HG02981 (cell line): Measurements from ENCODE around the gene TMEM107.

Source experiments
- ATAC-seq: cut with Tn5 transposase; IDR thresholded peaks from one replicate; pipeline ENCODE4 v1.9.1; 2021; ENCODE audit warnings: mild to moderate bottlenecking, moderate library complexity; ENCODE audit not compliant: unreplicated experiment

The TMEM107 gene

GRCh38 chr17:8162997-8163977 is 12.9 kb downstream of the TMEM107 start:
- no peak for ATAC-seq

DNA sequence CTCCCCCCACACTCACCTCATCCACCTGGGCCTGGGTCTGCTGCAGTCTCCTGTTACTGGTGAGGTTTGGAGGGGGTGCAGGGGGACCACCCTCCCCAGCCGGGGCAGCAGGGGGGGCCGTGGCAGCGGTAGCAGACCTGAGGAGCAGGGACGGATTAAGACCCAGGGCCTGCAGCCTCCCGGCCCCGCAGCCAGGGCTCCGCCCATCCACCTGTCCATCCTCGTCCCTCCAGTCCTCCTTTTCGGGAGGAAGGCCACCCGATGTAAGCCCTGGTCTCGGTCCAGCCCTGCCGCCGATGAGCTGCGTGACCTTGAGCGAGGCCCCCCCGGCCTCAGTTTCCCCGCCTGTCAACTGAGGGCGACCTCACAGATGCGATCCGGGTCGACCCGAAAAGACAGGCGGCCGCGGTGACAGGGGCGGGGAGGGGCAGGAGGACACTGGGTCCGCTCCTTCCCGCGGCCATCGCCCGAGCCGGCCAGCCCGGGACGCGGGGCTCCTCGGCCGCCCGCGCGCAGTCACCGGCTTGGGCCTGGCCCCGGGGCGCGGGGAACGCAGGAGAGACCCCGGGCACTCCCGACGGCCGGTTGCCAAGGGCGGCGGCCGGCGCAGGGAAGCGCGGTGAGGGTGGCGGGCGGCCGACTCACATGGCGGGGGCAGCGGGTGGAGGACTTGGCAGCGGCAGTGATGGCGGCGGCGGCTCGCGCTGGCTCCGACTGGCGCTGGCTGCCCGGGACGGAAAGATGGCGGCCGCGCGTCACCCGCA is 13.8 kb downstream of the TMEM107 start, which contains the start of gene VAMP2:
Gene VAMP2, minus strand, starts transcription at position 716 of the 764 bp plus-strand sequence. Its CDS starts 69 bp downstream, at position 647.
- ATAC-seq, result no peak

DNA sequence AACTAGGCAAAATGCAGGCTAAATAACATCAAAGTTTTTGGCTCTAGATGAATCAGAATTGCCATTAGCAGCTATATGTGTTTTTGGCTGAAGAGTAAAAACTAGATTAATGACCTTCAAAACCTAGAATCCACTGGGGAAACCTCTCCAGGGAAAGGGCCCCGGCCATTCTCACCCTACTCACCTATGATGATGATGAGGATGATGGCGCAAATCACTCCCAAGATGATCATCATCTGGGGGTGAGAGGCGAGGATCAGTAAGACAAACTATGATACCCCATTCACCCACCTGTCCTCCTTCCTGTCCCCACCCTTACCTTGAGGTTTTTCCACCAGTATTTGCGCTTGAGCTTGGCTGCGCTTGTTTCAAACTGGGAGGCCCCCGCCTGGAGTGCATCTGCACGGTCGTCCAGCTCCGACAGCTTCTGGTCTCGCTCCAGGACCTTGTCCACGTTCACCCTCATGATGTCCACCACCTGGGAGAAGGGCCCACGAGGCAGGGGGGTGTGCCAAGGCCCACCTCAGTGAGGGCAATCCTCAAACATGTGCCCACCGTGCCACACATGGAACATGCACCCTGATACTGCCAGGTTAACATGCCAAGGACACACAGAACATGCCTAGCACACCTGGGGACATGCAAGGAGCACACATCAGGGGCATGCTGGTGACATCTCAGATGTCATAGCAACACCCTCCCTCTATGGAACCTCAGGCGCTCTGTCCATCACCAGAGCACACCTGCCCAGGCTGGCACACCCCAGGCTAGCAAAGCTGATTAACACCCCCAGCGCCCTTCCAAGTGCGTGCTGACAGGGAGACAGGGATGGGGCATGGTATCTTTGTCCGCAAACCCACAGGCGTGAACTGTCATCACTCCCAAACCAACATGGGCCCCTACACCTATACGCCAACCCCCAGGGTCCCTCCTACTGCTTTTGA is 14.6 kb downstream of the TMEM107 start:
- ATAC-seq, result no peak

GRCh38 chr17:8160741-8161221 is 15.4 kb downstream of the TMEM107 start:
- ATAC-seq, result no peak

- no peak for ATAC-seq
Measured at GRCh38 chr17:8160224-8160577, 16.0 kb downstream of the TMEM107 start.

DNA sequence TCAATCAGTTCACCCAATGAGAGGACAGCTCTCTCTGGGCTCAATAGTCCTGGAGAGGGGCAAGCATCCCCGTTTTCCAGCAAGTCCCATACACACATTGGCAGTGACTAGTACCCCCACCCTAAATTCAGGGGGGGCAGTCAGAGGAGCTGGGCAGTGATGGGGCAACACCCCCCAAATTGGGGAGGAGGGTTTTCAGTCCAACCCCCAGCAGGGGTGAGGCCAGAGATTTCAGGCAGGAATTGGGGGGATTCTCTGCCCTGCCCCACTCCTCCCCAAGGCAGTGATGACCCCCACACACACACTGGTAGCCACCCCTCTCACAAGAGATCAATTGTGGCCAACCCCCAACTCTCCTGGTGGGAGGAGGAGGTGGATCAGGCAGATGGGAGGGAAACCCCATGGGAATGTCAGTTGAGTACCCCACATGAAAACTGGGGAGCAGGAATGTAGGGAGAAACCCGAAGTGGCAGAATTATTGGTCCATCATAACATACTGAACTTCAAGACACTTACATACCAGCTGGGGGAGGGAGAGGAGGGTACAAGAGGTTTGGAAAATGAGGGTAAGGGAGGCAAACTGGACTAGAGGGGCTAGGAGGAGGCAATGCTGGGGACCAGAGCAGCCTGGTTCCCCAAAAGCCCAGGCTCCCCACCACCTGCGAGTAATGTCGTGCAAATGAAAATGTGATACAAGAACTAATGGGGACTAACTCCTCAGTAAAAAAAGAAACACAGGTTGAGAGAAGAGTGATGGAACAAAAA is 16.5 kb downstream of the TMEM107 start:
- ATAC-seq, result no peak

- no peak for ATAC-seq
Measured at GRCh38 chr17:8159032-8159400, 17.2 kb downstream of the TMEM107 start.

- no peak for ATAC-seq
Measured at GRCh38 chr17:8158267-8159031, 17.7 kb downstream of the TMEM107 start.

DNA sequence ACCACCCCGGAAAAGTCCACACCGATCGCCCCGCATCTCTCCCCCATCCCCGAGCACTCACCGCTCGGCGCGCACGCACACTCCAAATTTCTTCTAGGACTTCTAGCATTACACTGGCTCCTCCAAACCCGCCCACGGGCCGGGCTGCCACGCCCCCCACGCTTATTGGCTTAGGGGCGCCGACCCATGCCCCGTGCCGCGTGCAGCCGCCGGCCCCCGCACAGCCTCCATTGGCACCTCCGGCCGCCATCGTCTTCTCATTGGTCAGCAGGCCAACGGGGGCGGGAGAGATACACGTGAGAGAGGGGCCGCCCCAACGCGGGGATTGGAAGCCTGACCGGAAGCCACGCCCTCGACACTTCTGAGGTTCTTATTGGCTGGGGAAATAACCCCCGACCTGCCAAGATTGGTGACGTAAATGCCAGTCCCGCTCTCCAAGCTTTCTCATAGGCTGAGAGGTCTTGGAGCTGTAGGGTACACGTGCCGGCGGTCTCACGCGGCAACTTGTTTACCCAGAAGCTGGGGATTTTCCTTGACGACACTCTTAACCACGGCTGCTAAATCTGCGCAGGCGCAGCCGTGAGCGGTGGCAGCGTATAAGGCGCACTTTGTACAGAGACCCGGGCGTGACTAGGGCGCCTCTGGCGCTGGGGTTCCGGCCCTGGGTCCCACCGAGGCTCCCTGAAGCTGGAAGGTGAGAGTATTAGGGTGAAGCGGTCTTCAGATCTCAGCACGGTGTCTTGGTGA is 19.8 kb downstream of the TMEM107 start:
- peak; percentile 74 for ATAC-seq

DNA sequence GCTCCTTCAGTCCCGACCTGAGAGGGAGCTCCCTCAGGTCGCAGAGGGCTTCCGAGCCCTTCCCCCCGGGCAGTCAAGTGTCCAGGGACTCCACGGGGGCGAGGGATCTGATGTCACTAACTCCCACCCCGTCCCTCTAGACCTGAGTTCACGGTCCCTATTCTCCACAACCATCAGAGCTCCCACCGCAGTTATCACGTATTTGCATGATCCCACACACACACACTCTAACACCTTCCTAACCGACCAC is 20.3 kb downstream of the TMEM107 start:
- ATAC-seq, result no peak

DNA sequence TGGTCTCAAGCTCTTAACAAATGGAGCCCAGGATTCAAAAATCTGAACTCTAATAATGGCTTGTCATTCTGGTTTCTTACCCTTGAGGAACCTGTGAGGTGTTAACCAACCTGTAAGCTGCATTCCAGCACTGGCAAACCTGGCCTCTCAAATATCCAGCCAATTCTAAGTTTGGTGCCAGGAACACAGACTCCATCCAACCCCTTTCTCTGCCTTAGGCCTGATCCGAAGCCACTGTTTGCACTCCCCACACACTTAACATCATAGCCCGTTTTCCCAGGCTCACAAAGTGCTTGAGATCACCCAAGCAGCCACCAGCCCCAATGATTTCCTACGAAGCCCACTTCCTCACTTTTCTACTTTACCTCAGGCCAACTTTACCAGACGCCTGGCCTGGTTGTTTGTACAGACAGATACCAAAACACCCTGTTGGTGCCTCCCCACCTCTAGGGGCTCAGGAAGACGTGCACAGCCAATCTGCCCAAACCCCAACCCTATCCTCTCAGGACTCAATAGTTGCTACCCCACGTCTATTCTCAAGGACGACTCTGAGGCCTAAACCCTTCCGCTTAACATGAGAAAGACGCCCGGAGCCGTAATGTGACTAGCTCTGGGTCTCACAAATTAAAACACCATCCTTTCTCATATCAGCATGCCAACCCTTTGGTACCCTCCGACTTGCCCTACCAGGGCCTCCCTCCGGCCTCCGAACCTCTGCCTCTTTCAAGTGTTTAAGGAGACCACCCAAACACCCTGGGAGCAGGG is 20.8 kb downstream of the TMEM107 start:
- ATAC-seq, result no peak

GRCh38 chr17:8154608-8155155 is 21.5 kb downstream of the TMEM107 start:
- no peak for ATAC-seq

- no peak for ATAC-seq
Measured at GRCh38 chr17:8153957-8154607, 22.1 kb downstream of the TMEM107 start.

GRCh38 chr17:8153525-8153956 is 22.6 kb downstream of the TMEM107 start:
- ATAC-seq, result no peak

GRCh38 chr17:8153031-8153451 is 23.1 kb downstream of the TMEM107 start:
- ATAC-seq, result no peak

DNA sequence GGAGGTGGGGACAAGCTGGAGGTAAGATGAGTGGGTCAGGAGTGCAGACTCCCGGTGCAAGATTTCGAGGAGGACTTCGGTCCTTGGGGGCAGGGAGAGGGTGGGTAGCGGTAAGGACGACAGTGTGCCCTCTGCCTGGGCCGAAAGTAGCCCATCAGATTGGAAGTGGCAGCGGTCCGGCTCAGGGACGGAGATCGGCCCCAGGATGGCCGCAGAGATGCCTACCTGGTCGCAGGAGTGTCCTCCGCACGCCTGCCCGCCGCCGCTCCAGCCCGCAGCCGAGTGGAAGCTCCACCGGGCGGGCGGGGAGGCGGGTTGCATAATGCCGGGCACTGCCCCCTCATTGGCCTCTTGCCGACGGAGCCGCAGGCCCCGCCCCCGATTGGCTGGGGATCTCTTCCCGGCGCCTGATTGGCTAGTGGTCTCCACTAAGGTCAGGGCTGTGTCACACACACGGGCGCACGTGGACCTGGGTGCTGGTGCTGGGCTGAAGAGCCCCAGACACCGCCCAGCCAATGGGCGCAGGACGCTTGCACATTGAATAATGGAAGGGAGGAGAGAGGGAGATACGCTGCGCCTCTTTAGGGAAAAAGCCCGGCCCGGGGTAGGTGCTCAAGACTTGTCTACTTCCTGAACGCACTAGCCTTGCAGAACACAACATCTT is 23.9 kb downstream of the TMEM107 start, which contains the start of gene PER1:
Gene PER1, minus strand, starts transcription at position 293 of the 664 bp plus-strand sequence. CDS start 1,698 bp downstream, outside the sequence.
- no peak for ATAC-seq
